Fibroblast of upper back skin (primary cell): Measurements from ENCODE around the gene TSKS.

Source experiments
- DNase-seq: peaks from one replicate; pipeline ENCODE4 v3.0.0-alpha.2; 2013

The TSKS gene

GRCh38 chr19:49713236-49713845 is 49.8 kb downstream of the TSKS start:
- no peak for DNase-seq

GRCh38 chr19:49712397-49712859 is 50.7 kb downstream of the TSKS start:
- DNase-seq, result no peak

DNA sequence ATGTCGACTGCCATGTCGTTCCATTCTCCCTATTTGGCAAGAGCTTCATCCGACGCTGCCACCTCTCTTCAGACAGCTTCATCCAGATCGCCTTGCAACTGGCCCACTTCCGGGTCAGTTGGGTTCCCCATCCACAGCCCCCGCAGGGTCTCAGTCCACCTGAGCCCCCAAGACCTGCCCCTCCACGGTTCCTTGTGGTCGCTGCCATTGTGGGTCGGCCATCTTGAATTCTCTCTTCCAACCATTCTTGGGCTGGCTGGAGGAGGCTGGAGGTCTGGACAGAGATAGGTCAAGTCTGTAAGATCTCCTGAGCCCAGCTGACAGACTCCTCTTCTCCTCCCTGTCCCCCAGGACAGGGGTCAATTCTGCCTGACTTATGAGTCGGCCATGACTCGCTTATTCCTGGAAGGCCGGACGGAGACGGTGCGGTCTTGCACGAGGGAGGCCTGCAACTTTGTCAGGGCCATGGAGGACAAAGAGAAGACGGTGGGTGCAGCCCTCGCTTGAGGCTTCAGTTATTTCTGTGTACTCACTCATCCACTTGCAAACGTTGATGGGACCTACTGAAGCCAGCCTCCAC is 52.6 kb downstream of the TSKS start:
- peak; percentile 41 for DNase-seq

- no peak for DNase-seq
Measured at GRCh38 chr19:49705919-49706318, 57.2 kb downstream of the TSKS start.

DNA sequence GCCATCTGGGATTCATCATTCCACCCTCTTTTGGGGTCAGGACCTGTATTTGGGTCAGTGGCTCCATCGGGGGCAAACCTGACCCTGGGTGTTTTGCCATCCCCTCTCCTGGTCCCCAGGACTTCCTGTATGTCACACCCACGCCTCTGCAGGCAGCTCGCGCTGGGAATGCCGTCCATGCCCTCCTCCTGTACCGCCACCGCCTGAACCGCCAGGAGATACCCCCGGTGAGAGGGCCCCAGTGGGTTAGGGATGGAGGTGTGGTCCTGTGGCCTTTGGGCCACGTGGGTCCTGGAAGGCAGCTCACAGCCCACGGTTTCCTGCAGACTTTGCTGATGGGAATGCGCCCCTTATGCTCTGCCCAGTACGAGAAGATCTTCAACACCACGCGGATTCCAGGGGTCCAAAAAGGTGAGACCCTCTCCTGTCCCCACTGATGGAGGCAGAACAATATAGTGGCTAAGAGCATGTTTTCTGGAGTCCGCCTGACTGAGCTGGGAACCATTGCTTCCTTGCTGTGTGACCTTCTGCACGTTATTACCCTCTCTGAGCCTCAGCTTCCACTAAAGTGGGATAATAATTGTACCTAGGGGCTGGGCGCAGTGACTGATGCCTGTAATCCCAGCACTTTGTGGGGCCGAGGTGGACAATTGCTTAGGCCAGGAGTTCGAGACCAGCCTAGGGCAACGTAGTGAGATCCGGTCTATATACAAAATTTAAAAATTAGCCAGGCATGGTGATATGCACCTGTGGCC is 58.0 kb downstream of the TSKS start:
- DNase-seq, result no peak

DNA sequence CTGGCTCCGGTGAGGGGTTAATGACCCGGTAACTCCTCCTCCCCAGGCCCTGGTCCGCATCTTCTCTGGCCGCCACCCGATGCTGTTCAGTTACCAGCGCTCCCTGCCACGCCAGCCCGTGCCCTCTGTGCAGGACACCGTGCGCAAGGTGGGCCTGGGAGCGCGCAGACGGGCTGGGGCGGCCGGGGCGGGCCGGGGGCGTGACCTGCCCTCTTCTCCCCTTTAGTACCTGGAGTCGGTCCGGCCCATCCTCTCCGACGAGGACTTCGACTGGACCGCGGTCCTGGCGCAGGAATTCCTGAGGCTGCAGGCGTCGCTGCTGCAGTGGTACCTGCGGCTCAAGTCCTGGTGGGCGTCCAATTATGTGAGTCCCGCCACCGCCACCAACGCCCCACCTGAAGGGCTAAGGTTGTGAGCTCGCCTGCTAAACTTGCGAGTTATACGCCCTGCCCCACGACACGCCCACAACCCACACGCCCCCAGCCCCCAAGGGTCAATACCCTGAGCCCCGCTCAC is 61.8 kb downstream of the TSKS start:
- DNase-seq, result no peak

- no peak for DNase-seq
Measured at GRCh38 chr19:49700563-49700962, 62.5 kb downstream of the TSKS start.

- DNase-seq, result no peak
Measured at GRCh38 chr19:49699364-49699763, 63.7 kb downstream of the TSKS start.

DNA sequence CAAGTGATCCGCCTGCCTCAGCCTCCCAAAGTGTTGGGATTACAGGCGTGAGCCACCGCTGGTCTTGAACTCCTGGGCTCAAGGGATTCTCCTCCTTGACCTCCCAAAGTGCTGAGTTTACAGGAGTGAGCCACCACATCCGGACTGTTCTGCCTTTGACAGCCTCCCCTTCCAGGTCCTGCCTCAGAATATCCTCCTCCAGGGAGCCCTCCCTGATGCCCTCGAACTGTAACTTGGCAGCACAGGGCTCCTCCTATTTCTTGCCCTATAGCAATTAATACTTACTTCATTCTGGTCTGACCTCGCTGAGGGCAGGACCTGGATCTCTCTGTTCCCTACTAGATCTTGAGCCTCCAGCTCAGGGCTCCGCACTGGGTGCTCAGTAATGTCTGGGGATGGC is 66.2 kb downstream of the TSKS start:
- DNase-seq, result no peak

- no peak for DNase-seq
Measured at GRCh38 chr19:49696115-49696514, 67.0 kb downstream of the TSKS start.

DNA sequence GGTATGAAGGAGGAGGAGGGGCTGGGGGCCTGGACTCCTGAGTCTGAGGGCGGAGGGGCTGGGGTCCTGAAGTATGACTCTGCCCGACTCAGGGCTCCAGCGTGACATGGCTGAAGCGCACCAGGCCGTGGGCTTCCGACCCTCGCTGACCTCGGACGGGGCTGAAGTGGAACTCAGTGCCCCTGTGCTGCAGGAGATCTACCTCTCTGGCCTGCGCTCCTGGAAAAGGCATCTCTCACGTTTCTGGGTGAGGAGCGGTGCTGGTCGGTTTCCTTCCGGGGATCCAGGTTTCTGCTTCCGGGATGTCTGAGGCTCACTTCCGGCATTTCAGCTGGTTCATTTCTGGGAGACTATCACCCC is 71.0 kb downstream of the TSKS start:
- DNase-seq, result no peak

- peak; percentile 85 for DNase-seq
Measured at GRCh38 chr19:49691243-49692146, 71.6 kb downstream of the TSKS start.

- DNase-seq, result peak; percentile 84
Measured at GRCh38 chr19:49690656-49691242, 72.4 kb downstream of the TSKS start, which contains the start of gene CPT1C. Gene CPT1C (plus strand): TSS chr19:49691116. CDS start chr19:49692253, 1,137 bp downstream.

GRCh38 chr19:49690079-49690655 is 72.9 kb downstream of the TSKS start:
- DNase-seq, result no peak
